Measurements from ENCODE around the gene NRM.

NRM gene

GRCh38 chr6:30703821-30704220, 13.0 kb upstream of the NRM start:
- Histone ChIP-seq H3K4me3 (replicated peaks; ENCODE audit: insufficient read depth, low read length) (no peak overlapping the region), H3K27ac (replicated peaks) (no peak overlapping the region), H3K27me3 (ENCODE audit: insufficient read depth, poor library complexity, severe bottlenecking) (no peaks in the 10 kb centered on the region)
- TF ChIP-seq GABPA (IDR thresholded peaks at IDR 0.05; ENCODE audit: low read depth) (no peak), POLR2AphosphoS5 (IDR thresholded peaks at IDR 0.05; ENCODE audit: low read depth) (peak; percentile 30; the same call in 1 of the 2 replicates)
- DNase-seq (ENCODE audit: low read depth in 1 of 2, low spot score in 1 of 2), result peak in 1 of 2 experiments; percentile 45

GRCh38 chr6:30703011-30703410, 12.2 kb upstream of the NRM start:
- Histone ChIP-seq H3K27me3 (ENCODE audit: insufficient read depth, poor library complexity, severe bottlenecking) (no peaks in the 10 kb centered on the region), H3K4me3 (replicated peaks; ENCODE audit: insufficient read depth, low read length) (no peak overlapping the region), H3K27ac (replicated peaks) (no peak overlapping the region)
- no peak for DNase-seq (ENCODE audit: low read depth in 1 of 2, low spot score in 1 of 2)
- no peak for TF ChIP-seq GABPA (IDR thresholded peaks at IDR 0.05; ENCODE audit: low read depth)
- TF ChIP-seq POLR2AphosphoS5 (IDR thresholded peaks at IDR 0.05; ENCODE audit: low read depth), result no peak
- TF ChIP-seq REST (IDR thresholded peaks at IDR 0.05; ENCODE audit: insufficient replicate concordance, low read depth), result no peak
- TF ChIP-seq CTCF (IDR thresholded peaks at IDR 0.05; ENCODE audit: insufficient read depth, low read length), result no peak
- TF ChIP-seq SPI1 (IDR thresholded peaks at IDR 0.05; ENCODE audit: borderline replicate concordance, low read depth), result no peak

- TF ChIP-seq GABPA (IDR thresholded peaks at IDR 0.05; ENCODE audit: low read depth) (no peak), POLR2AphosphoS5 (IDR thresholded peaks at IDR 0.05; ENCODE audit: low read depth) (no peak), REST (IDR thresholded peaks at IDR 0.05; ENCODE audit: insufficient replicate concordance, low read depth) (no peak), SPI1 (IDR thresholded peaks at IDR 0.05; ENCODE audit: borderline replicate concordance, low read depth) (no peak; the same call in 1 of the 2 replicates), CTCF (IDR thresholded peaks at IDR 0.05; ENCODE audit: insufficient read depth, low read length) (no peak)
- Histone ChIP-seq H3K27ac (replicated peaks) (no peak overlapping the region), H3K4me3 (replicated peaks; ENCODE audit: insufficient read depth, low read length) (no peak overlapping the region), H3K27me3 (ENCODE audit: insufficient read depth, poor library complexity, severe bottlenecking) (no peaks in the 10 kb centered on the region)
- DNase-seq (ENCODE audit: low read depth in 1 of 2, low spot score in 1 of 2), result peak in 1 of 2 experiments; percentile 52
Observed at GRCh38 chr6:30700340-30700739, 9.6 kb upstream of the NRM start.

GRCh38 chr6:30696432-30696831, 5.6 kb upstream of the NRM start:
- no peak for DNase-seq (ENCODE audit: low read depth in 1 of 2, low spot score in 1 of 2)
- Histone ChIP-seq H3K4me3 (replicated peaks; ENCODE audit: insufficient read depth, low read length) (no peak overlapping the region), H3K27ac (replicated peaks) (no peak overlapping the region), H3K27me3 (ENCODE audit: insufficient read depth, poor library complexity, severe bottlenecking) (no peaks in the 10 kb centered on the region)
- TF ChIP-seq CTCF (IDR thresholded peaks at IDR 0.05; ENCODE audit: insufficient read depth, low read length), result no peak
- TF ChIP-seq SPI1 (IDR thresholded peaks at IDR 0.05; ENCODE audit: borderline replicate concordance, low read depth), result no peak
- no peak for TF ChIP-seq REST (IDR thresholded peaks at IDR 0.05; ENCODE audit: insufficient replicate concordance, low read depth)
- no peak for TF ChIP-seq POLR2AphosphoS5 (IDR thresholded peaks at IDR 0.05; ENCODE audit: low read depth)
- no peak for TF ChIP-seq GABPA (IDR thresholded peaks at IDR 0.05; ENCODE audit: low read depth)
